Neural cell (in vitro differentiated cells): ENCODE data around the gene CNRIP1. TPM values are rescaled to one million over a fixed set of nuclear protein-coding genes. Genes with fewer than 3 reads are reported as not detected.

ENCODE experiments used
- H2AFZ ChIP-seq: fragments of 200-600, 300-800 bp; sonication (generic), shearing (Covaris generic); 2 replicates; pipeline ENCODE4 v1.6.0; 2014; ENCODE audit warnings: low read depth, mild to moderate bottlenecking, antibody characterized with exemption, low read length, moderate library complexity
- H3F3A ChIP-seq: fragments of 200-600 bp; shearing (Covaris generic); 2 replicates; pipeline ENCODE4 v1.6.1; 2016; ENCODE audit warnings: mild to moderate bottlenecking, moderate library complexity, mixed read lengths, antibody characterized with exemption, low read length; ENCODE audit not compliant: insufficient read depth, poor library complexity, severe bottlenecking
- H3K27ac ChIP-seq: fragments of 200-600, 300-800 bp; sonication (generic), shearing (Covaris generic); 2 replicates; pipeline ENCODE4 v1.5.1; 2014; ENCODE audit warnings: mild to moderate bottlenecking, low read length, moderate library complexity
- H3K27me3 ChIP-seq: fragments of 300-800, 200-600 bp; sonication (generic), shearing (Covaris generic); 2 replicates; pipeline ENCODE4 v1.6.0; 2014; ENCODE audit warnings: mild to moderate bottlenecking, low read depth, low read length, moderate library complexity; ENCODE audit not compliant: insufficient read depth
- H3K36me3 ChIP-seq: fragments of 300-800, 200-600 bp; sonication (generic), shearing (Covaris generic); 2 replicates; pipeline ENCODE4 v1.5.1; 2014; ENCODE audit warnings: mild to moderate bottlenecking, antibody characterized with exemption, low read length, moderate library complexity; ENCODE audit not compliant: insufficient read depth
- H3K4me2 ChIP-seq: fragments of 300-800, 200-600 bp; sonication (generic), shearing (Covaris generic); 2 replicates; pipeline ENCODE4 v1.6.0; 2014; ENCODE audit warnings: mild to moderate bottlenecking, low read length
- H3K4me3 ChIP-seq: fragments of 300-800, 200-600 bp; sonication (generic), shearing (Covaris generic); 2 replicates; pipeline ENCODE4 v1.5.1; 2014; ENCODE audit warnings: mild to moderate bottlenecking, low read length, moderate library complexity
- H3K79me2 ChIP-seq: fragments of 200-600 bp; shearing (Covaris generic); replicated peaks from 2 replicates; pipeline ENCODE4 v1.6.0; 2014; ENCODE audit warnings: mild to moderate bottlenecking, low read length, moderate library complexity; ENCODE audit not compliant: insufficient read depth
- H3K9ac ChIP-seq: fragments of 300-800, 200-600 bp; sonication (generic), shearing (Covaris generic); 2 replicates; pipeline ENCODE4 v1.6.1; 2016; ENCODE audit warnings: mild to moderate bottlenecking, low read length, mixed read lengths
- H3K9me2 ChIP-seq: fragments of 200-600 bp; shearing (Covaris generic); 2 replicates; pipeline ENCODE4 v1.6.1; 2016; ENCODE audit warnings: mild to moderate bottlenecking, low read length, mixed read lengths; ENCODE audit not compliant: insufficient read depth
- H3K9me3 ChIP-seq: fragments of 200-600, 300-800 bp; sonication (generic), shearing (Covaris generic); 2 replicates; pipeline ENCODE4 v1.6.1; 2016; ENCODE audit warnings: mild to moderate bottlenecking, mixed run types, low read length, moderate library complexity, mixed read lengths
- H4K20me1 ChIP-seq: fragments of 200-600 bp; shearing (Covaris generic); 2 replicates; pipeline ENCODE4 v1.6.1; 2016; ENCODE audit warnings: mild to moderate bottlenecking, mixed run types; ENCODE audit not compliant: insufficient read depth
- EP300 ChIP-seq: fragments of 450-650 bp; conservative IDR thresholded peaks from 2 replicates; pipeline ENCODE4 v1.6.1; 2014; ENCODE audit warnings: antibody characterized with exemption, mild to moderate bottlenecking, moderate library complexity; ENCODE audit not compliant: poor library complexity, severe bottlenecking
- EZH2 ChIP-seq: fragments of 200-600, 300-800 bp; shearing (Covaris generic), sonication (generic); IDR thresholded peaks from 2 replicates; pipeline ENCODE4 v1.6.1; 2014; ENCODE audit warnings: antibody characterized with exemption, low read length, borderline replicate concordance, mild to moderate bottlenecking; ENCODE audit not compliant: insufficient read depth, poor library complexity, severe bottlenecking
- MXI1 ChIP-seq: fragments of 450-650 bp; conservative IDR thresholded peaks from 2 replicates; pipeline ENCODE4 v1.6.1; 2014; ENCODE audit warnings: antibody characterized with exemption, mild to moderate bottlenecking; ENCODE audit not compliant: poor library complexity, severe bottlenecking
- POLR2AphosphoS5 ChIP-seq: IDR thresholded peaks from 2 replicates; pipeline ENCODE4 v1.6.1; 2012
- RAD21 ChIP-seq: fragments of 450-650 bp; conservative IDR thresholded peaks from 2 replicates; pipeline ENCODE4 v1.6.1; 2014; ENCODE audit warnings: antibody characterized with exemption, mild to moderate bottlenecking, moderate library complexity
- REST ChIP-seq: IDR thresholded peaks from 2 replicates; pipeline ENCODE4 v1.6.1; 2012; ENCODE audit warnings: borderline replicate concordance
- SMC3 ChIP-seq: fragments of 450-650 bp; conservative IDR thresholded peaks from 2 replicates; pipeline ENCODE4 v1.6.1; 2014; ENCODE audit warnings: antibody characterized with exemption, mild to moderate bottlenecking, moderate library complexity; ENCODE audit not compliant: poor library complexity
- TAF1 ChIP-seq: IDR thresholded peaks from 2 replicates; pipeline ENCODE4 v1.6.1; 2012; ENCODE audit warnings: low read depth
- polyA plus RNA-seq: library from polyadenylated mRNA; depleted of rRNA; stranded (reverse); fragments of >200 nt; gene quantifications from 2 replicates; pipeline ENCODE4 v1.2.3, GENCODE V29; 2014
- TF ChIP-seq, protein P1 (sequence below): fragments of 450-650 bp; IDR thresholded peaks from 2 replicates; pipeline ENCODE4 v1.5.1; 2014; ENCODE audit warnings: antibody characterized with exemption, mild to moderate bottlenecking, moderate library complexity; ENCODE audit not compliant: poor library complexity, severe bottlenecking

The CNRIP1 gene
- polyA plus RNA-seq, 1 donor from 2014 or later: 28.2 TPM

DNA sequence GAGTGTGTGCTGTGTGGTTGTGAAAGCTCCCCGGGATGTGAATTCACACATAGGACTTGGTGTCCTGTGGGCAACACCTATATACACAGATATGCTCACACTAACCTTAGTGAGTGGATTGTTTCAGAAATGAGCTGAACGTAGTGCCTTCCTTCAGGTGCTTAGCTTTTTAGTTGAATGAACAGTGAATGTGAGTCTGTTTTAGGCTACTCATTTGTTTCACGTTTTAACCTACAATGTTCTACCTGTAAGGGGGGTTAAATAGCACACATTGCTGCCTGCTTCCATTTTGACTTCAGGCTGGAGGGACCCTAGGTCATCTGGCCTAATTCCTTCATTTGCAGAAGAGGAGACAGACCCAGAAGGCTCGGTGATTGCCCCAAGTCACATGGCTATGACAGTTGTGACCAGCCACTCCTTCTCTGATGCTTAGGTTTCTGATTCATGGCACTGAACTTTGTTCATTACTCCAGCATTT lies 46.4 kb upstream of the CNRIP1 start:
- no peak overlapping the region for H2AFZ ChIP-seq
- H3K9me3 ChIP-seq: no peaks in the 10 kb centered on the region
- H3K9me2 ChIP-seq: no peaks in the 10 kb centered on the region
- no peaks in the 10 kb centered on the region for H3K79me2 ChIP-seq
- H3K27ac ChIP-seq: no peak overlapping the region
- no peak overlapping the region for H3K9ac ChIP-seq
- no peak for TF ChIP-seq TAF1
- no peak for TF ChIP-seq EP300
- no peak for TF ChIP-seq POLR2AphosphoS5
- TF ChIP-seq SMC3: no peak
- TF ChIP-seq MXI1: no peak
- no peak for TF ChIP-seq RAD21
- no peak for TF ChIP-seq EZH2
- no peak for TF ChIP-seq REST
- no peaks in the 10 kb centered on the region for H4K20me1 ChIP-seq
- no peaks in the 10 kb centered on the region for H3F3A ChIP-seq
- H3K36me3 ChIP-seq: no peaks in the 10 kb centered on the region
- no peak overlapping the region for H3K4me3 ChIP-seq
- H3K27me3 ChIP-seq: no peaks in the 10 kb centered on the region
- H3K4me2 ChIP-seq: no peak overlapping the region

DNA sequence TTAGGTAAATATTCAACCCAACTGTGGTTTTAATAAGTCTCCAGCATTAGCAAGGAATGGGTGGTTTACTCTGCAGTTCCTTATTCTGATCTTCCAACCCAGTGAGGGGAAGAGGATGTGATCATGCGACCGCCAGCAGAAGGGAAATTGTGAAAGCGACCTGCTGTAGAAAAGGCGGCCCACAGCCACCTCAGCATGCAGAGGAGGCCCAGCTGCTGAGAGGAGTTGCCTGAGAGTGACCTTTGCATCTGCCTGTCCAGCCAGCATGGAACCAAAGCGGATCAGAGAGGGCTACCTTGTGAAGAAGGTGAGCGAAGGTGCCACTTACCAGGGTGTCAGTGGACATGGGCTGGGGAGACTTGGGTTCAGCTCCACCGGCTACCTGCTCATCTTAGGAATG lies 45.3 kb upstream of the CNRIP1 start, which contains the start of gene PLEK:
Gene PLEK (plus strand): TSS at position 196 of the 400 bp plus-strand sequence. CDS start 70 bp downstream, at position 266.
- no peak for TF ChIP-seq EZH2
- TF ChIP-seq RAD21: no peak
- TF ChIP-seq TAF1: no peak
- TF ChIP-seq EP300: no peak
- no peak for TF ChIP-seq POLR2AphosphoS5
- TF ChIP-seq REST: no peak
- TF ChIP-seq, protein P1, sequence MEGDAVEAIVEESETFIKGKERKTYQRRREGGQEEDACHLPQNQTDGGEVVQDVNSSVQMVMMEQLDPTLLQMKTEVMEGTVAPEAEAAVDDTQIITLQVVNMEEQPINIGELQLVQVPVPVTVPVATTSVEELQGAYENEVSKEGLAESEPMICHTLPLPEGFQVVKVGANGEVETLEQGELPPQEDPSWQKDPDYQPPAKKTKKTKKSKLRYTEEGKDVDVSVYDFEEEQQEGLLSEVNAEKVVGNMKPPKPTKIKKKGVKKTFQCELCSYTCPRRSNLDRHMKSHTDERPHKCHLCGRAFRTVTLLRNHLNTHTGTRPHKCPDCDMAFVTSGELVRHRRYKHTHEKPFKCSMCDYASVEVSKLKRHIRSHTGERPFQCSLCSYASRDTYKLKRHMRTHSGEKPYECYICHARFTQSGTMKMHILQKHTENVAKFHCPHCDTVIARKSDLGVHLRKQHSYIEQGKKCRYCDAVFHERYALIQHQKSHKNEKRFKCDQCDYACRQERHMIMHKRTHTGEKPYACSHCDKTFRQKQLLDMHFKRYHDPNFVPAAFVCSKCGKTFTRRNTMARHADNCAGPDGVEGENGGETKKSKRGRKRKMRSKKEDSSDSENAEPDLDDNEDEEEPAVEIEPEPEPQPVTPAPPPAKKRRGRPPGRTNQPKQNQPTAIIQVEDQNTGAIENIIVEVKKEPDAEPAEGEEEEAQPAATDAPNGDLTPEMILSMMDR: no peak
- TF ChIP-seq SMC3: no peak
- no peak for TF ChIP-seq MXI1
- Histone ChIP-seq H2AFZ (no peak within 1 kb of the TSS), H3K9ac (no peak within 1 kb of the TSS), H3K79me2 (no peaks in the 10 kb centered on the region), H4K20me1 (no peaks in the 10 kb centered on the region), H3K27me3 (no peaks in the 10 kb centered on the region), H3K9me3 (no peaks in the 10 kb centered on the region), H3K27ac (no peak within 1 kb of the TSS), H3K4me3 (no peak within 1 kb of the TSS), H3K9me2 (no peaks in the 10 kb centered on the region), H3F3A (no peaks in the 10 kb centered on the region), H3K36me3 (no peaks in the 10 kb centered on the region), H3K4me2 (no peak within 1 kb of the TSS)
